Immature natural killer cell (primary cell): ENCODE measurements around the gene MISFA. TPM values are rescaled to one million over a fixed set of nuclear protein-coding genes. Genes with fewer than 3 reads are reported as not detected.
"Not testable (repeated sequence)": the region's sequence is repeated elsewhere in the genome, so short reads cannot be mapped to it uniquely, and the experiment has no call there.

Experiments
- DNase-seq, 3 donors: peaks; one replicate each; pipeline ENCODE4 v3.0.0; 2022; ENCODE audit warnings: mixed read lengths in 1 of 3
- H3K27ac Mint-ChIP-seq, 6 donors: one replicate each; pipeline ENCODE4 v1.8.0; 2020; ENCODE audit warnings: mixed read lengths in 6 of 6, mild to moderate bottlenecking in 5 of 6, inconsistent platforms in 4 of 6, moderate library complexity in 3 of 6
- H3K27me3 Mint-ChIP-seq, 3 donors: one replicate each; pipeline ENCODE4 v1.8.0; 2020 to 2021; ENCODE audit warnings: low read depth in 3 of 3, mild to moderate bottlenecking in 3 of 3, mixed read lengths in 3 of 3, moderate library complexity in 3 of 3, inconsistent platforms in 1 of 3
- H3K36me3 Mint-ChIP-seq, 3 donors: one replicate each; pipeline ENCODE4 v1.8.0; 2020; ENCODE audit warnings: mixed read lengths in 3 of 3, inconsistent platforms in 2 of 3, mild to moderate bottlenecking in 2 of 3
- H3K4me1 Mint-ChIP-seq, 2 donors: one replicate each; pipeline ENCODE4 v1.8.0; 2020; ENCODE audit warnings: inconsistent platforms in 2 of 2, mild to moderate bottlenecking in 2 of 2, mixed read lengths in 2 of 2, moderate library complexity in 1 of 2
- H3K4me3 Mint-ChIP-seq, 5 donors: one replicate each; pipeline ENCODE4 v1.8.0; 2020; ENCODE audit warnings: mild to moderate bottlenecking in 5 of 5, mixed read lengths in 5 of 5, inconsistent platforms in 3 of 5, moderate library complexity in 3 of 5
- H3K9me3 Mint-ChIP-seq, 6 donors: one replicate each; pipeline ENCODE4 v1.8.0; 2020; ENCODE audit warnings: mild to moderate bottlenecking in 6 of 6, mixed read lengths in 6 of 6, inconsistent platforms in 4 of 6, moderate library complexity in 3 of 6
- polyA plus RNA-seq, 3 donors: library from polyadenylated mRNA; unstranded; fragments of 300-500 nt; fragmentation: Illumina TruSeq; gene quantifications; one replicate each; pipeline ENCODE4 v1.2.3, GENCODE V29; 2021

MISFA gene
- 1 to 10 TPM in 1 of 3 donors, under 1 TPM in 2; 0.24 to 1.0 (median 0.38) TPM for polyA plus RNA-seq

- H3K27me3 Mint-ChIP-seq: no peaks in the 10 kb centered on the region
- no peaks in the 10 kb centered on the region for H3K4me1 Mint-ChIP-seq
- no peak for DNase-seq
- no peaks in the 10 kb centered on the region for H3K9me3 Mint-ChIP-seq
- peaks cover 0 to 11% (median 10%) of the 10 kb centered on the region in 3 donors for H3K36me3 Mint-ChIP-seq
- H3K4me3 Mint-ChIP-seq: no peak within 1 kb of the TSS
- H3K27ac Mint-ChIP-seq: peak within 1 kb of the TSS in 2 of 6 donors; percentile 40 to 81
Measured at GRCh38 chr11:18599739-18600230, at the start of gene MISFA. Gene MISFA (plus strand): TSS chr11:18599789. CDS start chr11:18599929, 140 bp downstream.

- no peaks in the 10 kb centered on the region for H3K4me1 Mint-ChIP-seq
- H3K9me3 Mint-ChIP-seq: no peaks in the 10 kb centered on the region
- H3K36me3 Mint-ChIP-seq: peaks cover 3 to 19% (median 16%) of the 10 kb centered on the region in 3 donors
- H3K4me3 Mint-ChIP-seq: no peak overlapping the region
- H3K27ac Mint-ChIP-seq: no peak overlapping the region
- DNase-seq: no peak
- H3K27me3 Mint-ChIP-seq: no peaks in the 10 kb centered on the region
Measured at GRCh38 chr11:18563090-18563730, 36.4 kb upstream of the MISFA start.

- Mint-ChIP-seq H3K36me3 (peaks cover 5 to 19% (median 16%) of the 10 kb centered on the region in 3 donors), H3K9me3 (no peaks in the 10 kb centered on the region), H3K27ac (peak overlapping the region in 1 of 6 donors; percentile 47), H3K4me1 (no peaks in the 10 kb centered on the region), H3K27me3 (no peaks in the 10 kb centered on the region), H3K4me3 (no peak overlapping the region)
- no peak for DNase-seq
Measured at GRCh38 chr11:18564149-18564548, 35.4 kb upstream of the MISFA start.

GRCh38 chr11:18566406-18566805 is 33.2 kb upstream of the MISFA start:
- no peak overlapping the region for H3K27ac Mint-ChIP-seq
- no peaks in the 10 kb centered on the region for H3K27me3 Mint-ChIP-seq
- H3K4me1 Mint-ChIP-seq: no peaks in the 10 kb centered on the region
- H3K36me3 Mint-ChIP-seq: peaks cover 7 to 17% (median 11%) of the 10 kb centered on the region in 3 donors
- no peak for DNase-seq
- no peak overlapping the region for H3K4me3 Mint-ChIP-seq
- no peaks in the 10 kb centered on the region for H3K9me3 Mint-ChIP-seq

- Mint-ChIP-seq H3K27me3 (no peaks in the 10 kb centered on the region), H3K9me3 (no peaks in the 10 kb centered on the region)
Measured at GRCh38 chr11:18567081-18567480, 32.5 kb upstream of the MISFA start.

GRCh38 chr11:18575361-18575760 is 24.2 kb upstream of the MISFA start:
- Mint-ChIP-seq H3K4me3 (no peak overlapping the region), H3K9me3 (no peaks in the 10 kb centered on the region), H3K27me3 (no peaks in the 10 kb centered on the region), H3K27ac (peak overlapping the region in 2 of 6 donors; percentile 40 to 43), H3K36me3 (peaks cover 18 to 42% (median 30%) of the 10 kb centered on the region in 3 donors), H3K4me1 (peaks cover 16 to 21% of the 10 kb centered on the region in 2 donors)
- no peak for DNase-seq

More at GRCh38 chr11:18567081-18567480, 32.5 kb upstream of the MISFA start:
- no peak overlapping the region for H3K4me3 Mint-ChIP-seq
- peaks cover 10 to 22% (median 13%) of the 10 kb centered on the region in 3 donors for H3K36me3 Mint-ChIP-seq
- no peak for DNase-seq
- H3K27ac Mint-ChIP-seq: no peak overlapping the region
- no peaks in the 10 kb centered on the region for H3K4me1 Mint-ChIP-seq

- Mint-ChIP-seq H3K36me3 (peaks cover 5 to 22% (median 19%) of the 10 kb centered on the region in 3 donors), H3K4me3 (peak overlapping the region; percentile 29 to 83 (median 69)), H3K9me3 (no peaks in the 10 kb centered on the region), H3K4me1 (peaks cover 16 to 21% of the 10 kb centered on the region in 2 donors), H3K27ac (peak overlapping the region; percentile 80 to 96 (median 90)), H3K27me3 (no peaks in the 10 kb centered on the region)
- peak in 1 of 3 donors; percentile 23 for DNase-seq
Measured at GRCh38 chr11:18578975-18579598, 20.5 kb upstream of the MISFA start.

- Mint-ChIP-seq H3K4me3 (no peak overlapping the region), H3K27me3 (no peaks in the 10 kb centered on the region), H3K4me1 (peaks cover 18 to 24% of the 10 kb centered on the region in 2 donors), H3K36me3 (peaks cover 5 to 22% (median 16%) of the 10 kb centered on the region in 3 donors), H3K27ac (peak overlapping the region in 3 of 6 donors; percentile 12 to 96 (median 36)), H3K9me3 (no peaks in the 10 kb centered on the region)
- no peak for DNase-seq
Measured at GRCh38 chr11:18580113-18580766, 19.3 kb upstream of the MISFA start.

- Mint-ChIP-seq H3K4me1 (peaks cover 18 to 26% of the 10 kb centered on the region in 2 donors), H3K27me3 (no peaks in the 10 kb centered on the region), H3K27ac (peak overlapping the region; percentile 21 to 96 (median 57)), H3K9me3 (no peaks in the 10 kb centered on the region), H3K4me3 (no peak overlapping the region), H3K36me3 (peaks cover 0 to 11% (median 11%) of the 10 kb centered on the region in 3 donors)
- DNase-seq: no peak
Measured at GRCh38 chr11:18581825-18582224, 17.8 kb upstream of the MISFA start.

GRCh38 chr11:18588297-18589252 is 11.0 kb upstream of the MISFA start, which contains the start of gene UEVLD:
Gene UEVLD (minus strand): TSS chr11:18588734. CDS start chr11:18588654, 80 bp downstream.
- Mint-ChIP-seq H3K4me3 (no peak within 1 kb of the TSS), H3K9me3 (no peaks in the 10 kb centered on the region), H3K4me1 (peaks cover 2 to 10% of the 10 kb centered on the region in 2 donors), H3K27me3 (peaks cover 0 to 3% (median 0%) of the 10 kb centered on the region in 3 donors), H3K27ac (no peak within 1 kb of the TSS), H3K36me3 (no peaks in the 10 kb centered on the region)
- DNase-seq: peak; percentile 78

GRCh38 chr11:18590571-18590970 is 9.0 kb upstream of the MISFA start:
- no peaks in the 10 kb centered on the region for H3K36me3 Mint-ChIP-seq
- DNase-seq: no peak
- H3K27ac Mint-ChIP-seq: no peak overlapping the region
- H3K4me1 Mint-ChIP-seq: peaks cover 0 to 6% of the 10 kb centered on the region in 2 donors
- peak overlapping the region in 2 of 5 donors; percentile 3 to 29 for H3K4me3 Mint-ChIP-seq
- H3K9me3 Mint-ChIP-seq: no peaks in the 10 kb centered on the region
- peaks cover 0 to 3% (median 0%) of the 10 kb centered on the region in 3 donors for H3K27me3 Mint-ChIP-seq

GRCh38 chr11:18594088-18594487 is 5.5 kb upstream of the MISFA start:
- not testable (repeated sequence) for H3K27ac Mint-ChIP-seq, H3K27me3 Mint-ChIP-seq, DNase-seq, H3K4me1 Mint-ChIP-seq, H3K4me3 Mint-ChIP-seq, H3K9me3 Mint-ChIP-seq
- peaks cover 0 to 11% (median 10%) of the 10 kb centered on the region in 3 donors for H3K36me3 Mint-ChIP-seq
